ENCODE results near the gene LIX1.

LIX1 gene

GRCh38 chr5:97072696-97073095, 69.7 kb downstream of the LIX1 start:
- no peak for TF ChIP-seq CTCF (IDR thresholded peaks at IDR 0.05; ENCODE audit: insufficient read depth, low read length, missing control alignments)
- no peak overlapping the region for H3K4me3 ChIP-seq (ENCODE audit: low read depth, low read length)
- POLR2A ChIA-PET: no interaction called here
- no peak for DNase-seq (ENCODE audit: low read depth, low spot score)
- CTCF ChIA-PET: interaction anchor here (1.1 kb wide), 1 partner anchor 26 kb away, joined by 3 read pairs; no protein-coding TSS in a partner anchor

- no peak for TF ChIP-seq CTCF (IDR thresholded peaks at IDR 0.05; ENCODE audit: insufficient read depth, low read length, missing control alignments)
Observed at GRCh38 chr5:97071993-97072392, 70.4 kb downstream of the LIX1 start.

GRCh38 chr5:97071101-97071500, 71.3 kb downstream of the LIX1 start:
- ChIA-PET CTCF (no interaction called here), POLR2A (no interaction called here)
- TF ChIP-seq CTCF (IDR thresholded peaks at IDR 0.05; ENCODE audit: insufficient read depth, low read length, missing control alignments): no peak
- DNase-seq (ENCODE audit: low read depth, low spot score): peak; percentile 17
- no peak overlapping the region for H3K4me3 ChIP-seq (ENCODE audit: low read depth, low read length)

More at GRCh38 chr5:97071993-97072392, 70.4 kb downstream of the LIX1 start:
- ChIA-PET CTCF (interaction anchor here (1.1 kb wide), 1 partner anchor 25 kb away, joined by 3 read pairs; no protein-coding TSS in a partner anchor), POLR2A (no interaction called here)
- DNase-seq (ENCODE audit: low read depth, low spot score): no peak
- H3K4me3 ChIP-seq (ENCODE audit: low read depth, low read length): no peak overlapping the region

- POLR2A ChIA-PET: no interaction called here
- CTCF ChIA-PET: no interaction called here
- DNase-seq (ENCODE audit: low read depth, low spot score): no peak
- H3K4me3 ChIP-seq (ENCODE audit: low read depth, low read length): no peak overlapping the region
- TF ChIP-seq CTCF (IDR thresholded peaks at IDR 0.05; ENCODE audit: insufficient read depth, low read length, missing control alignments): no peak
Observed at GRCh38 chr5:97070234-97070633, 72.2 kb downstream of the LIX1 start.

DNA sequence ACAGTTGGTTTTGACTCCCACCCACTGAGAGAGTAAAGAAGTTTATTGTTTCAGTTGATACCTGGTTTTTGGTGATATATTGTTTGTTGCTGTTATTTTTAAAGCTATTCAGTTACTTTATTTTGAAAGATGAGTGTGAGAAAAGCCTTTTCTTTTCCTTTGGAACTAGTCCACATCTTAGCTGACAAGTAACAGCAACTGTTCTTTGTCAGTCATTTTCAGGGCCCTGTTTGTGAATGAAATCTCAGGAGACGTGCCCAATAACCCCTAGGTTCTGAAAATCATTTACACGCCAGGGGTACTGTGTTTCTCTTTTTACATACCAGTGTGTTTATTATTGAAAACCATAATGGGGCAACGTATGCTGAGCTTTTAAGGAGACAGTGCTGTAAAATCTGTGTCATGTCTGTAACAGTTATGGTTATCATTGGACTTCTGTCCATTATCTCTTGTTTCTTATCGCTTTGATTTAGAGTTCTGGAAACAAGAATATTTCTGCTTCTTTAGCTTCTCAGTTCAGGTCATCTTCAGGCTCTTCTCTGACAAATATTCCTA, 75.0 kb downstream of the LIX1 start:
- CTCF ChIA-PET: no interaction called here
- no peak overlapping the region for H3K4me3 ChIP-seq (ENCODE audit: low read depth, low read length)
- POLR2A ChIA-PET: no interaction called here

GRCh38 chr5:97065475-97065874, 76.9 kb downstream of the LIX1 start:
- H3K4me3 ChIP-seq (ENCODE audit: low read depth, low read length): no peak overlapping the region
- ChIA-PET POLR2A (no interaction called here), CTCF (no interaction called here)
- no peak for TF ChIP-seq CTCF (IDR thresholded peaks at IDR 0.05; ENCODE audit: insufficient read depth, low read length, missing control alignments)
- no peak for DNase-seq (ENCODE audit: low read depth, low spot score)

More for the DNA sequence above, 75.0 kb downstream of the LIX1 start:
- no peak for DNase-seq (ENCODE audit: low read depth, low spot score)
- TF ChIP-seq CTCF (IDR thresholded peaks at IDR 0.05; ENCODE audit: insufficient read depth, low read length, missing control alignments): no peak

Measured in AG04449 (cell line).